Measurements from ENCODE around the gene CPEB1.

Gene CPEB1

GRCh38 chr15:82554351-82554750 is 92.8 kb downstream of the CPEB1 start:
- in situ Hi-C loops (cut with MboI; ENCODE audit: low pct_unique_long_range_greater_than_20kb, low sequenced_read_pairs): no loop called here
- DNase-seq: no peak

GRCh38 chr15:82553846-82554245 is 93.3 kb downstream of the CPEB1 start:
- no peak for DNase-seq
- in situ Hi-C loops (cut with MboI; ENCODE audit: low pct_unique_long_range_greater_than_20kb, low sequenced_read_pairs): no loop called here

GRCh38 chr15:82552861-82553260 is 94.3 kb downstream of the CPEB1 start:
- in situ Hi-C loops (cut with MboI; ENCODE audit: low pct_unique_long_range_greater_than_20kb, low sequenced_read_pairs): no loop called here
- no peak for DNase-seq

GRCh38 chr15:82551646-82552247 is 95.4 kb downstream of the CPEB1 start:
- DNase-seq: no peak
- in situ Hi-C loops (cut with MboI; ENCODE audit: low pct_unique_long_range_greater_than_20kb, low sequenced_read_pairs): no loop called here

- in situ Hi-C loops (cut with MboI; ENCODE audit: low pct_unique_long_range_greater_than_20kb, low sequenced_read_pairs): no loop called here
- DNase-seq: no peak
These were observed 97.9 kb downstream of the CPEB1 start for GRCh38 chr15:82549199-82549665.

GRCh38 chr15:82548700-82549099 is 98.5 kb downstream of the CPEB1 start:
- DNase-seq: no peak
- in situ Hi-C loops (cut with MboI; ENCODE audit: low pct_unique_long_range_greater_than_20kb, low sequenced_read_pairs): no loop called here

- DNase-seq: no peak
- in situ Hi-C loops (cut with MboI; ENCODE audit: low pct_unique_long_range_greater_than_20kb, low sequenced_read_pairs): no loop called here
These were observed 101.7 kb downstream of the CPEB1 start for GRCh38 chr15:82545478-82545877.

GRCh38 chr15:82545002-82545401 is 102.2 kb downstream of the CPEB1 start:
- DNase-seq: no peak
- in situ Hi-C loops (cut with MboI; ENCODE audit: low pct_unique_long_range_greater_than_20kb, low sequenced_read_pairs): no loop called here

GRCh38 chr15:82544431-82544830 is 102.7 kb downstream of the CPEB1 start:
- in situ Hi-C loops (cut with MboI; ENCODE audit: low pct_unique_long_range_greater_than_20kb, low sequenced_read_pairs): no loop called here

GRCh38 chr15:82543160-82543559 is 104.0 kb downstream of the CPEB1 start:
- peak; percentile 62 for DNase-seq
- in situ Hi-C loops (cut with MboI; ENCODE audit: low pct_unique_long_range_greater_than_20kb, low sequenced_read_pairs): no loop called here

More at GRCh38 chr15:82544431-82544830, 102.7 kb downstream of the CPEB1 start:
- DNase-seq: no peak

- DNase-seq: no peak
- in situ Hi-C loops (cut with MboI; ENCODE audit: low pct_unique_long_range_greater_than_20kb, low sequenced_read_pairs): no loop called here
These were observed 106.2 kb downstream of the CPEB1 start for GRCh38 chr15:82540984-82541431.

GRCh38 chr15:82540055-82540983 is 106.8 kb downstream of the CPEB1 start, which contains the start of gene RPS17:
Gene RPS17 (minus strand): TSS chr15:82540457. CDS start chr15:82540428, 29 bp downstream.
- in situ Hi-C loops (cut with MboI; ENCODE audit: low pct_unique_long_range_greater_than_20kb, low sequenced_read_pairs): no loop called here

GRCh38 chr15:82539691-82540054 is 107.5 kb downstream of the CPEB1 start:
- DNase-seq: no peak
- in situ Hi-C loops (cut with MboI; ENCODE audit: low pct_unique_long_range_greater_than_20kb, low sequenced_read_pairs): no loop called here

More at GRCh38 chr15:82540055-82540983, 106.8 kb downstream of the CPEB1 start, which contains the start of gene RPS17:
- DNase-seq: peak; percentile 100

GRCh38 chr15:82538961-82539690 is 108.0 kb downstream of the CPEB1 start:
- in situ Hi-C loops (cut with MboI; ENCODE audit: low pct_unique_long_range_greater_than_20kb, low sequenced_read_pairs): no loop called here
- peak; percentile 44 for DNase-seq

- DNase-seq: no peak
- in situ Hi-C loops (cut with MboI; ENCODE audit: low pct_unique_long_range_greater_than_20kb, low sequenced_read_pairs): no loop called here
These were observed 109.7 kb downstream of the CPEB1 start for GRCh38 chr15:82537351-82537908.

GRCh38 chr15:82536409-82537350 is 110.5 kb downstream of the CPEB1 start:
- DNase-seq: no peak
- in situ Hi-C loops (cut with MboI; ENCODE audit: low pct_unique_long_range_greater_than_20kb, low sequenced_read_pairs): no loop called here

- DNase-seq: peak; percentile 56
- in situ Hi-C loops (cut with MboI; ENCODE audit: low pct_unique_long_range_greater_than_20kb, low sequenced_read_pairs): no loop called here
These were observed 111.4 kb downstream of the CPEB1 start for GRCh38 chr15:82535566-82536408.

All from KBM-7 (cell line).